Transverse colon (tissue), 4 donors: ENCODE data around the gene HDAC4.

Experiments used
- EP300 ChIP-seq: sonication (generic); formaldehyde crosslinking; IDR thresholded peaks from one replicate; pipeline ENCODE4 v1.6.1; 2017; ENCODE audit warnings: antibody characterized with exemption, low read depth
- POLR2A ChIP-seq: fragments of 450-650 bp; IDR thresholded peaks from one replicate; pipeline ENCODE4 v1.6.1; 2016; ENCODE audit warnings: antibody characterized with exemption, mild to moderate bottlenecking, moderate library complexity
- POLR2AphosphoS5 ChIP-seq, 3 donors: sonication (generic); formaldehyde crosslinking; IDR thresholded peaks; one replicate each; pipeline ENCODE4 v1.6.1; 2016; ENCODE audit warnings: antibody characterized with exemption in 3 of 3
- TF ChIP-seq, protein P1 (sequence below), 5 experiments: fragments of 200-600 bp in 3 of 5; fragments of 450-650 bp in 2 of 5; sonication (generic) in 3 of 5; IDR thresholded peaks; 1 replicate in 2 of 5; 2 replicates in 3 of 5; pipeline ENCODE4 v1.5.1; 2016 to 2017; ENCODE audit warnings: antibody characterized with exemption in 5 of 5, inconsistent platforms in 3 of 5, mild to moderate bottlenecking in 2 of 5, moderate library complexity in 1 of 5

DNA sequence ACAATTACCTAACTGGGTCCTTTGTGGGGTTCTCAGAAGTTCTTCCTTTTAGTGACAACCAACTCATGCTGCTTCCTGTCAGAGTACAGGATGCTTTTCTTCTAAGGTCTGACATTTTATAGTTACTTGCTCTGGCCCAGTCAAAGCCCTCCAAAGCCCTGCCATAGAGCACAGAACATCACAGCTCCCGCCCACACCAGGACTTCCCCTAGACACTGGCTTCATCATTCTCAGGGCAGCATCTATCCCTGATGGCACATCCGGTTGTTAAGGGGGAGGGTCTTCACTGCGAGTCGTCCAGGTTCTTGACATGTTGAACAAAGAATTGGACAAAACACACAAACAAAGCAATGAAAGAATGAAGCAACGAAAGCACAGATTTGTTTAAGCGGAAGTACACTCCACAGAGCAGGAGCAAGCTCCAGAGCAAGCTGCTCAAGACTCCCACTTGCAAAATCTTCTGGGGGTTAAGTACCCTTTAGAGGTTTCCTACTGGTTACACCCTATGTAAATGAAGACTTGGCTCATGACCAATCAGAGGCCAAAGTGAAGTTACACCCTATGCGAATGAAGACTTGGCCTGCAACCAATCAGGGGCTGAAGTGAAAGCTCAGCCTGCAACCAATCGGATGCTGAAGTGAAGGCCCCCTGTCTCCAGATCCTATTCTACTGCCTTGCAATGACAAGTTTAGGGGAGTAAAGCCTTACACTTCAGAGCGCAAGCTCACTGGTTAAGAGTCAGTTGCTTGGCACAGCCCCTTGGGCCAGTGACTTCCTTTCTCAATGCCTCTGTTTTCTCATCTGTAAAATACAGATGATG lies 79.0 kb downstream of the HDAC4 start:
- TF ChIP-seq, protein P1, sequence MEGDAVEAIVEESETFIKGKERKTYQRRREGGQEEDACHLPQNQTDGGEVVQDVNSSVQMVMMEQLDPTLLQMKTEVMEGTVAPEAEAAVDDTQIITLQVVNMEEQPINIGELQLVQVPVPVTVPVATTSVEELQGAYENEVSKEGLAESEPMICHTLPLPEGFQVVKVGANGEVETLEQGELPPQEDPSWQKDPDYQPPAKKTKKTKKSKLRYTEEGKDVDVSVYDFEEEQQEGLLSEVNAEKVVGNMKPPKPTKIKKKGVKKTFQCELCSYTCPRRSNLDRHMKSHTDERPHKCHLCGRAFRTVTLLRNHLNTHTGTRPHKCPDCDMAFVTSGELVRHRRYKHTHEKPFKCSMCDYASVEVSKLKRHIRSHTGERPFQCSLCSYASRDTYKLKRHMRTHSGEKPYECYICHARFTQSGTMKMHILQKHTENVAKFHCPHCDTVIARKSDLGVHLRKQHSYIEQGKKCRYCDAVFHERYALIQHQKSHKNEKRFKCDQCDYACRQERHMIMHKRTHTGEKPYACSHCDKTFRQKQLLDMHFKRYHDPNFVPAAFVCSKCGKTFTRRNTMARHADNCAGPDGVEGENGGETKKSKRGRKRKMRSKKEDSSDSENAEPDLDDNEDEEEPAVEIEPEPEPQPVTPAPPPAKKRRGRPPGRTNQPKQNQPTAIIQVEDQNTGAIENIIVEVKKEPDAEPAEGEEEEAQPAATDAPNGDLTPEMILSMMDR (IDR thresholded peaks at IDR 0.05): no peak
- no peak for TF ChIP-seq POLR2A
- no peak for TF ChIP-seq EP300
- no peak for TF ChIP-seq POLR2AphosphoS5 (IDR thresholded peaks at IDR 0.05)
